RWPE2 (cell line): Measurements from ENCODE around the gene PTPN14.

Experiments
- ATAC-seq: fragments of 200-7000 bp; cut with Tn5 transposase; 3 replicates; pipeline ENCODE4 v1.9.1; 2021; ENCODE audit warnings: low read depth
- DNase-seq: peaks from one replicate; pipeline ENCODE4 v3.0.0-alpha.2; 2020; ENCODE audit warnings: low spot score
- H3K27ac ChIP-seq: fragments of 450-650 bp; 2 replicates; pipeline ENCODE4 v1.5.1; 2017; ENCODE audit warnings: mild to moderate bottlenecking; ENCODE audit not compliant: poor library complexity, severe bottlenecking
- H3K27me3 ChIP-seq: fragments of 250-450 bp; sonication (Bioruptor Pico); 2 replicates; pipeline ENCODE4 v1.5.1; 2021; ENCODE audit warnings: mild to moderate bottlenecking, moderate library complexity; ENCODE audit not compliant: insufficient read depth, poor library complexity, severe bottlenecking
- H3K36me3 ChIP-seq: fragments of 250-450 bp; sonication (Bioruptor Pico); 2 replicates; pipeline ENCODE4 v1.5.1; 2020; ENCODE audit warnings: low read depth, mild to moderate bottlenecking, moderate library complexity
- H3K4me1 ChIP-seq: fragments of 250-450 bp; sonication (Bioruptor Pico); 2 replicates; pipeline ENCODE4 v1.5.1; 2021; ENCODE audit warnings: mild to moderate bottlenecking, moderate library complexity; ENCODE audit not compliant: insufficient read depth, poor library complexity, severe bottlenecking
- H3K4me3 ChIP-seq: fragments of 250-450 bp; sonication (Bioruptor Pico); 2 replicates; pipeline ENCODE4 v1.5.1; 2021; ENCODE audit warnings: mild to moderate bottlenecking, moderate library complexity; ENCODE audit not compliant: severe bottlenecking
- H3K9me3 ChIP-seq: fragments of 250-450 bp; sonication (Bioruptor Pico); 2 replicates; pipeline ENCODE4 v1.5.1; 2021; ENCODE audit warnings: mild to moderate bottlenecking, moderate library complexity; ENCODE audit not compliant: severe bottlenecking
- CTCF ChIP-seq: fragments of 450-650 bp; IDR thresholded peaks from one replicate; pipeline ENCODE4 v1.5.1; 2017; ENCODE audit warnings: mild to moderate bottlenecking, moderate library complexity; ENCODE audit not compliant: poor library complexity, severe bottlenecking

PTPN14 gene

GRCh38 chr1:214438530-214438929, 112.9 kb downstream of the PTPN14 start:
- Histone ChIP-seq H3K4me3 (no peak overlapping the region), H3K4me1 (peaks cover 34% of the 10 kb centered on the region), H3K36me3 (0 out of 2 replicates have a peak, but pooled peaks cover 6% of the 10 kb centered on the region), H3K27me3 (no peaks in the 10 kb centered on the region), H3K27ac (peak overlapping the region; percentile 88), H3K9me3 (no peaks in the 10 kb centered on the region)
- no peak for TF ChIP-seq CTCF
- DNase-seq (no peak), ATAC-seq (no peak)

- Histone ChIP-seq H3K36me3 (0 out of 2 replicates have a peak, but pooled peaks cover 6% of the 10 kb centered on the region), H3K27me3 (no peaks in the 10 kb centered on the region), H3K4me1 (peaks cover 34% of the 10 kb centered on the region), H3K27ac (peak overlapping the region; percentile 88), H3K9me3 (no peaks in the 10 kb centered on the region), H3K4me3 (no peak overlapping the region)
- ATAC-seq = no peak
- TF ChIP-seq CTCF = no peak
- no peak for DNase-seq
Measured at GRCh38 chr1:214438075-214438474, 113.3 kb downstream of the PTPN14 start.

GRCh38 chr1:214435867-214436266, 115.5 kb downstream of the PTPN14 start:
- TF ChIP-seq CTCF = no peak
- Histone ChIP-seq H3K27ac (no peak overlapping the region), H3K4me3 (no peak overlapping the region), H3K9me3 (no peaks in the 10 kb centered on the region), H3K27me3 (no peaks in the 10 kb centered on the region), H3K4me1 (peaks cover 21% of the 10 kb centered on the region), H3K36me3 (no peaks in the 10 kb centered on the region)
- ATAC-seq (no peak), DNase-seq (no peak)

GRCh38 chr1:214432245-214432644, 119.2 kb downstream of the PTPN14 start:
- Histone ChIP-seq H3K36me3 (0 out of 2 replicates have a peak, but pooled peaks cover 3% of the 10 kb centered on the region), H3K4me1 (peaks cover 24% of the 10 kb centered on the region), H3K27ac (no peak overlapping the region), H3K27me3 (no peaks in the 10 kb centered on the region), H3K9me3 (no peaks in the 10 kb centered on the region), H3K4me3 (no peak overlapping the region)
- DNase-seq = no peak
- ATAC-seq = no peak
- TF ChIP-seq CTCF = no peak

GRCh38 chr1:214429951-214430770, 121.2 kb downstream of the PTPN14 start:
- no peak for ATAC-seq
- TF ChIP-seq CTCF = no peak
- H3K27ac ChIP-seq = peak overlapping the region; percentile 90

More at GRCh38 chr1:214429951-214430770, 121.2 kb downstream of the PTPN14 start:
- H3K36me3 ChIP-seq = 0 out of 2 replicates have a peak, but pooled peaks cover 3% of the 10 kb centered on the region
- no peaks in the 10 kb centered on the region for H3K9me3 ChIP-seq
- no peak overlapping the region for H3K4me3 ChIP-seq
- peaks cover 37% of the 10 kb centered on the region for H3K4me1 ChIP-seq
- H3K27me3 ChIP-seq = no peaks in the 10 kb centered on the region
- DNase-seq = no peak
